ENCODE measurements around the gene GABRA4. TPM values are rescaled to one million over a fixed set of nuclear protein-coding genes. Genes with fewer than 3 reads are reported as not detected.

The GABRA4 gene
- total RNA-seq (10 to 100 TPM in 9 of 10 donors, 1 to 10 TPM in 1; 3.3 to 57.1 (median 28.1) TPM), polyA plus RNA-seq (1 to 10 TPM; 2.4 to 7.0 TPM)
- long read RNA-seq, donor 1, full-length matches to known transcripts, result 8 of 14 reads
- long read RNA-seq, donor 1, partial matches to known transcripts, result 2 of 14 reads
- long read RNA-seq, donor 1, other reads (novel, unspliced or antisense), result 4 of 14 reads
- long read RNA-seq, donor 2, full-length matches to known transcripts, result 11 of 18 reads
- long read RNA-seq, donor 2, partial matches to known transcripts, result 2 of 18 reads
- long read RNA-seq, donor 2, other reads (novel, unspliced or antisense), result 5 of 18 reads
- long read RNA-seq, donor 3, full-length matches to known transcripts, result 4 of 6 reads
- long read RNA-seq, donor 3, partial matches to known transcripts, result 1 of 6 reads
- long read RNA-seq, donor 3, other reads (novel, unspliced or antisense), result 1 of 6 reads

DNA sequence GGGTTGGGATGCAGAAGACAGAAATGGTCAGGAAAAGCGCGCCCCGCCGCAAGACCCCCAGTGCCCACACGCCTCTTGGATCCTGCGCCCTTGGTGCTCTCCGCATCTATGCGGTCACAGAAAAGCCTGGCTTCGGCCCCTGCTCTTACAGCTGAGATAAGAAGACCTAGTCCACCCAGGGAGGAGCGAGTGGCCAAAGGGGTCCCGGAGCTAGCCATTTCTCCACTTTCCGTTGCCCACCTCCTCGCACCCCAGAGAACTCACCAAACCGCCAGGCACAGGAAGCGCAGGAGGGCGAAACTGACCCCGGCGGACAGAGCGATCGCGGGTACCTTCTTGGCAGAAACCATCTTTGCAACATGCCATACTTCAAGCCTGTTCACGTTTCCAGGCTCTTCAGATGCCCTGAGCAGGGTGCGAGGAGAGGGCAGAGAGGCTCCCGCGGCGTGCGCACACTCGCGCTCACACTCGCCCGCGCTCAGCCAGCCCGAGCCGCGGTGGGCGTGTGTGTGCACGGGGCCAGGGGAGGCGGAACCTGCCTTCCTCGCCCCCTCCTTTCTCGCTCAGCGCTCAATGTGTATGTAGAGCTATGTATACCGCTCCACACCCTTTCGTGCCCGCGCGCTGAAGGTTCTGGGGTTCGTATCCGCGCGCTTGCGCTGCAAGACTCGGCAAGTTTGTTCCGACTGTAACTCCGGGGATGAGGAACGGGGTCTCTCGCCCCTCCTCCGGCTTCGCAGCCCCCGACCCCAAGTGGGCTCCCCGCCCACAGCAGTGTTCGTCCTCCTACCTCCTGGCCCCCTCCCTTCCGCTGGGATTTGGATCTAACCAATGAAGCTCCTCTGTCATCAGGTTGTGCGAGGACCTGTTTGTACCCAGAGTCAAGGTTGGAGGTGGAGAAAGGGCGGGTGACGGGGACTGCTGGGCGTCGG, at the start of gene GABRA4:
Gene GABRA4, minus strand, starts transcription at position 507 of the 932 bp plus-strand sequence. Its CDS starts 157 bp downstream, at position 350.
- peak; percentile 65 to 90 (median 76) for ATAC-seq
- peak within 1 kb of the TSS in 9 of 10 donors; percentile 17 to 91 (median 83) for H3K27ac ChIP-seq
- DNase-seq, result peak; percentile 14 to 24
- intact Hi-C loops (cut with DNase I), result loop anchor here in 3 of 10 donors (5.0 kb wide), 3 partner anchors 41 to 891 kb away; no protein-coding TSS in a partner anchor
- H3K4me3 ChIP-seq, result peak within 1 kb of the TSS; percentile 3 to 65 (median 54)
- 1% methylated on average over 66 to 67 of the region's 67 CpGs for WGBS, 2 donors
- H3K27me3 ChIP-seq, result peaks cover 0 to 77% (median 18%) of the 10 kb centered on the region in 7 donors
- peaks cover 0 to 9% (median 3%) of the 10 kb centered on the region in 9 donors for H3K4me1 ChIP-seq
- no peaks in the 10 kb centered on the region for H3K9me3 ChIP-seq
- no peak for TF ChIP-seq CTCF (IDR thresholded peaks at IDR 0.05)
- no peaks in the 10 kb centered on the region for H3K36me3 ChIP-seq

GRCh38 chr4:47040828-47041227, 47.4 kb upstream of the GABRA4 start:
- Histone ChIP-seq H3K36me3 (no peaks in the 10 kb centered on the region), H3K27me3 (peaks cover 0 to 3% (median 0%) of the 10 kb centered on the region in 7 donors), H3K4me1 (no peaks in the 10 kb centered on the region), H3K9me3 (no peaks in the 10 kb centered on the region), H3K4me3 (no peak overlapping the region), H3K27ac (no peak overlapping the region)
- no peak for TF ChIP-seq CTCF (IDR thresholded peaks at IDR 0.05)
- ATAC-seq, result no peak
- WGBS, 2 donors, result 85 to 92% methylated on average over 3 of the region's 3 CpGs
- intact Hi-C loops (cut with DNase I), result no loop called here
- DNase-seq, result no peak

GRCh38 chr4:47038263-47038662, 44.9 kb upstream of the GABRA4 start:
- Histone ChIP-seq H3K9me3 (no peaks in the 10 kb centered on the region), H3K27ac (no peak overlapping the region), H3K4me1 (peaks cover 0 to under 1% (median 0%) of the 10 kb centered on the region in 9 donors), H3K4me3 (no peak overlapping the region), H3K27me3 (peaks cover 0 to 23% (median 0%) of the 10 kb centered on the region in 7 donors), H3K36me3 (no peaks in the 10 kb centered on the region)
- intact Hi-C loops (cut with DNase I), result loop anchor here in 7 of 10 donors (5.0 to 10.0 kb wide), 4 partner anchors 103 to 347 kb away; no protein-coding TSS in a partner anchor
- DNase-seq (no peak), ATAC-seq (no peak)
- no peak for TF ChIP-seq CTCF (IDR thresholded peaks at IDR 0.05)
- 65 to 74% methylated on average over 1 of the region's 1 CpG for WGBS, 2 donors
